ENCODE measurements around the gene DDX49. TPM values are rescaled to one million over a fixed set of nuclear protein-coding genes. Genes with fewer than 3 reads are reported as not detected.

The DDX49 gene
- polyA plus RNA-seq, 3 donors, result 24.0 to 40.3 (median 27.5) TPM

DNA sequence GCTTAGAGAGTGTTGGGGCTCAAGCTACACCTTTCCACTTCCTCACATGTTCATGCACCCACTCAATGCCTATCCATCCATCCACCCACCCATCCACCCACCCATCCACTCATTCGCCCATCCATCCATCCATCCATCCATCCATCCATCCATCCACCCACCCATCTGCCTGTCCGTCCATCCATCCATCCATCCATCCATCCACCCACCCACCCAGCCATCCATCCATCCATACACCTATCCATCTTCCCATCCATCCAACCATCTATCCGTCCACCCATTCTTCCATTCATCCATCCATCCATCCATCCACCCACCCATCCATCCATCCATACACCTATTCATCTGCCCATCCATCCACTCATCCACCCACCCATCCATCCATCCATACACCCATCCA lies 34.6 kb downstream of the DDX49 start:
- TF ChIP-seq, protein P1, sequence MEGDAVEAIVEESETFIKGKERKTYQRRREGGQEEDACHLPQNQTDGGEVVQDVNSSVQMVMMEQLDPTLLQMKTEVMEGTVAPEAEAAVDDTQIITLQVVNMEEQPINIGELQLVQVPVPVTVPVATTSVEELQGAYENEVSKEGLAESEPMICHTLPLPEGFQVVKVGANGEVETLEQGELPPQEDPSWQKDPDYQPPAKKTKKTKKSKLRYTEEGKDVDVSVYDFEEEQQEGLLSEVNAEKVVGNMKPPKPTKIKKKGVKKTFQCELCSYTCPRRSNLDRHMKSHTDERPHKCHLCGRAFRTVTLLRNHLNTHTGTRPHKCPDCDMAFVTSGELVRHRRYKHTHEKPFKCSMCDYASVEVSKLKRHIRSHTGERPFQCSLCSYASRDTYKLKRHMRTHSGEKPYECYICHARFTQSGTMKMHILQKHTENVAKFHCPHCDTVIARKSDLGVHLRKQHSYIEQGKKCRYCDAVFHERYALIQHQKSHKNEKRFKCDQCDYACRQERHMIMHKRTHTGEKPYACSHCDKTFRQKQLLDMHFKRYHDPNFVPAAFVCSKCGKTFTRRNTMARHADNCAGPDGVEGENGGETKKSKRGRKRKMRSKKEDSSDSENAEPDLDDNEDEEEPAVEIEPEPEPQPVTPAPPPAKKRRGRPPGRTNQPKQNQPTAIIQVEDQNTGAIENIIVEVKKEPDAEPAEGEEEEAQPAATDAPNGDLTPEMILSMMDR (IDR thresholded peaks at IDR 0.05), result no peak
- no peak overlapping the region for H3K4me2 ChIP-seq (replicated peaks; ENCODE audit: extremely low read depth, low read length, poor library complexity, severe bottlenecking)
- Mint-ChIP-seq H3K27ac (no peak overlapping the region), H3K36me3 (no peaks in the 10 kb centered on the region), H3K4me3 (no peak overlapping the region), H3K4me1 (no peaks in the 10 kb centered on the region), H3K9me3 (peaks cover 0 to 9% (median 1%) of the 10 kb centered on the region in 7 donors), H3K27me3 (ENCODE audit: low read depth in 3 of 3) (peaks cover 3 to 7% (median 3%) of the 10 kb centered on the region in 3 donors)
- H3K9ac ChIP-seq (ENCODE audit: insufficient read depth, low read length, poor library complexity, severe bottlenecking), result no peak overlapping the region
- no peaks in the 10 kb centered on the region for H3K27me3 ChIP-seq (ENCODE audit: control insufficient read depth in 2 of 2, insufficient read depth in 2 of 2, low read length in 2 of 2)
- H3K4me3 ChIP-seq (replicated peaks in 1 of 3; ENCODE audit: low read depth in 2 of 3, low read length in 3 of 3), result no peak overlapping the region
- intact Hi-C loops (cut with micrococcal nuclease), result no loop called here
- no peak overlapping the region for H3K27ac ChIP-seq (ENCODE audit: low read depth in 1 of 2, low read length in 2 of 2)
- no peaks in the 10 kb centered on the region for H3K9me3 ChIP-seq (replicated peaks in 1 of 2; ENCODE audit: control insufficient read depth in 1 of 2, insufficient read depth in 1 of 2, low read length in 2 of 2)
- no peak for DNase-seq
- H4K20me1 ChIP-seq (ENCODE audit: insufficient read depth, low read length), result no peaks in the 10 kb centered on the region
- no peaks in the 10 kb centered on the region for H3K4me1 ChIP-seq (ENCODE audit: control insufficient read depth in 1 of 2, insufficient read depth in 2 of 2, low read length in 2 of 2)
- H3K79me2 ChIP-seq (ENCODE audit: insufficient read depth, low read length), result no peaks in the 10 kb centered on the region
- H3K36me3 ChIP-seq (replicated peaks in 1 of 2; ENCODE audit: control insufficient read depth in 1 of 2, insufficient read depth in 2 of 2, low read length in 2 of 2), result no peaks in the 10 kb centered on the region
- 94% methylated on average over 3 of the region's 3 CpGs for WGBS (ENCODE audit: insufficient coverage)
- no peak overlapping the region for H2AFZ ChIP-seq (ENCODE audit: insufficient read depth, low read depth, low read length, poor library complexity, severe bottlenecking)

DNA sequence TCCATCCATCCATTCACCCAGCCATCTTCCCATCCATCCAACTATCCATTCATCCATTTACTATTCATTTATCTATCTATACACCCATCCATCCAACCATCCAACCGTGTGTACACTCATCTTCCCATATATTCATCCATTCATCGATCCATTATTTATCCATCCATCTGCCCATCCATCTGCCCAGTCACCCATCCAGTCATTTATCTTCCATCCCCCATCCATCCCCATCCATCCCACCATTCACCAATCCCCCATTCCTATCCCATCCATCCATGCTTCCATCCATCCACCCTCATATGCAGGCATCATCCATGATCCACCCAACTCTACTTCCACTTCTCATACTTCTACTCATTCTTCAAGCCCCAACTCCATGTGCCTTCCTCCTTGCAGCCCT lies 35.5 kb downstream of the DDX49 start:
- Histone ChIP-seq H3K9me3 (replicated peaks in 1 of 2; ENCODE audit: control insufficient read depth in 1 of 2, insufficient read depth in 1 of 2, low read length in 2 of 2) (no peaks in the 10 kb centered on the region), H3K9ac (ENCODE audit: insufficient read depth, low read length, poor library complexity, severe bottlenecking) (no peak overlapping the region), H3K27me3 (ENCODE audit: control insufficient read depth in 2 of 2, insufficient read depth in 2 of 2, low read length in 2 of 2) (no peaks in the 10 kb centered on the region), H3K4me1 (ENCODE audit: control insufficient read depth in 1 of 2, insufficient read depth in 2 of 2, low read length in 2 of 2) (no peaks in the 10 kb centered on the region), H2AFZ (ENCODE audit: insufficient read depth, low read depth, low read length, poor library complexity, severe bottlenecking) (no peak overlapping the region), H3K36me3 (replicated peaks in 1 of 2; ENCODE audit: control insufficient read depth in 1 of 2, insufficient read depth in 2 of 2, low read length in 2 of 2) (no peaks in the 10 kb centered on the region), H3K4me3 (replicated peaks in 1 of 3; ENCODE audit: low read depth in 2 of 3, low read length in 3 of 3) (no peak overlapping the region), H3K27ac (ENCODE audit: low read depth in 1 of 2, low read length in 2 of 2) (no peak overlapping the region), H3K79me2 (ENCODE audit: insufficient read depth, low read length) (no peaks in the 10 kb centered on the region), H3K4me2 (replicated peaks; ENCODE audit: extremely low read depth, low read length, poor library complexity, severe bottlenecking) (no peak overlapping the region), H4K20me1 (ENCODE audit: insufficient read depth, low read length) (no peaks in the 10 kb centered on the region)
- TF ChIP-seq, protein P1 (IDR thresholded peaks at IDR 0.05), result no peak
- 97% methylated on average over 2 of the region's 2 CpGs for WGBS (ENCODE audit: insufficient coverage)
- Mint-ChIP-seq H3K36me3 (no peaks in the 10 kb centered on the region), H3K4me1 (no peaks in the 10 kb centered on the region), H3K27ac (no peak overlapping the region), H3K4me3 (no peak overlapping the region), H3K27me3 (ENCODE audit: low read depth in 3 of 3) (peaks cover 3 to 7% (median 3%) of the 10 kb centered on the region in 3 donors), H3K9me3 (peaks cover 0 to 9% (median 1%) of the 10 kb centered on the region in 7 donors)
- intact Hi-C loops (cut with micrococcal nuclease), result no loop called here
- no peak for DNase-seq
